Kidney (tissue), 14 donors: Measurements from ENCODE around the gene NDRG2. TPM values are rescaled to one million over a fixed set of nuclear protein-coding genes. Genes with fewer than 3 reads are reported as not detected.
"Not testable (repeated sequence)": the region's sequence is repeated elsewhere in the genome, so short reads cannot be mapped to it uniquely, and the experiment has no call there.

ENCODE experiments used
- DNase-seq, 5 donors: peaks; one replicate each; pipeline ENCODE4 v3.0.0-alpha.2; 2013 to 2020
- FAIRE-seq: peaks from 2 replicates; lab custom pipeline; 2012; peaks lifted over from hg19 to GRCh38; lab: Jason Lieb, UNC
- H3K27ac ChIP-seq, 2 donors: one replicate each; pipeline ENCODE4 v1.7.0; 2013; ENCODE audit warnings: low read depth in 2 of 2, low read length in 2 of 2, inconsistent platforms in 1 of 2
- H3K27me3 ChIP-seq: one replicate; pipeline ENCODE4 v1.7.1; 2013; ENCODE audit warnings: low read length, inconsistent platforms; ENCODE audit not compliant: control insufficient read depth, insufficient read depth
- H3K36me3 ChIP-seq, 3 donors: one replicate each; pipeline versions ENCODE4 v1.7.0 to v1.7.1; 2013; ENCODE audit warnings: low read length in 3 of 3, control low read depth in 1 of 3, inconsistent platforms in 1 of 3; ENCODE audit not compliant: insufficient read depth in 3 of 3, control insufficient read depth in 2 of 3
- H3K4me1 ChIP-seq, 3 donors: one replicate each; pipeline versions ENCODE4 v1.7.0 to v1.7.1; 2013; ENCODE audit warnings: low read length in 3 of 3, inconsistent platforms in 1 of 3, low read depth in 1 of 3; ENCODE audit not compliant: control insufficient read depth in 2 of 3, insufficient read depth in 2 of 3
- H3K4me3 ChIP-seq, 3 donors: one replicate each; pipeline versions ENCODE4 v1.7.0 to v1.8.1; 2013; ENCODE audit warnings: low read length in 3 of 3, control low read depth in 1 of 3, inconsistent platforms in 1 of 3
- H3K9ac ChIP-seq, 3 donors: one replicate each; pipeline versions ENCODE4 v1.7.0 to v1.7.1; 2013; ENCODE audit warnings: low read length in 3 of 3, control low read depth in 1 of 3, inconsistent platforms in 1 of 3
- H3K9me3 ChIP-seq, 3 donors: one replicate each; pipeline versions ENCODE4 v1.7.0 to v1.7.1; 2013; ENCODE audit warnings: low read length in 3 of 3, control low read depth in 1 of 3, inconsistent platforms in 1 of 3; ENCODE audit not compliant: control insufficient read depth in 2 of 3, insufficient read depth in 1 of 3
- intact Hi-C: fragments of 100-400 bp; cut with DNase I; formaldehyde crosslinking; loops from one replicate; pipeline ENCODE4 v1.11.1; 2022
- polyA plus RNA-seq: library from polyadenylated mRNA; stranded (reverse); fragments of 350-450 nt; fragmentation: Illumina TruSeq; extraction: RNeasy Lipid Tissue Mini Kit (QIAGEN cat#74804); gene quantifications from one replicate; pipeline ENCODE4 v1.2.3, GENCODE V29; 2014; ENCODE audit warnings: low read depth, low replicate concordance; ENCODE audit not compliant: insufficient read depth
- total RNA-seq: library from RNA; stranded (reverse); fragmentation: NEBNext Ultra II Directional; extraction: Animal tissue kit (Norgen Biotek cat#: 25700); gene quantifications from one replicate; pipeline ENCODE4 v1.2.1, GENCODE V29; 2021
- TF ChIP-seq, protein P1 (sequence below): IDR thresholded peaks from 3 replicates; pipeline ENCODE4 v1.5.1; 2012; ENCODE audit warnings: mild to moderate bottlenecking, moderate library complexity, borderline replicate concordance; ENCODE audit not compliant: insufficient read depth; ENCODE audit errors: extremely low read depth
- donor health status: control.
- donor health status: control.
- donor health status: control.
- donor health status: control.
- donor health status: control.
- donor health status: DM: yes; HTN: yes; CAD: no.
- donor health status: Normal renal cell carcinoma (clear cell type).

NDRG2 gene
- total and polyA plus RNA-seq, 2 donors from 2014 or later, result 86.2 to 209 TPM

DNA sequence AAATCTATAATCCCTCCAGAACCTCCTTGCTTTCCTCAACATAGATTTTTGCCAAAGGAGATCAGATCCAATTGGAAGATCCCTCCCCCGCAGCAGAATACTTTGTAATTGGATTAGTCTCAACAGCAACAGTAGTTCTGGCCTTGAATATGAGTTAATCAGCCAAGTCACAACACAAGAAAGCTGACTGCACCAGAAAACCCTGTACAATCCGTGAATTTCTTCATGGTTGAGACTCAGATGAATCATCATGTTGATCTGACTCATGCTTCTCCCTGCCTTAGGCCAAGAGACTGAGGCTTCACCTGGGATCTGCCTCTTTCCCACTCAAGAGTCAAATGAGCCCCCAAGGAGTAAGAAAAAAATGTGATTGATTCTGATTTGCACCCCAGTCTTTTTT is 38.0 kb downstream of the NDRG2 start:
- intact Hi-C loops, result no loop called here
- Histone ChIP-seq H3K4me1 (peaks cover 6 to 16% (median 13%) of the 10 kb centered on the region in 3 donors), H3K36me3 (no peaks in the 10 kb centered on the region), H3K9ac (no peak overlapping the region), H3K4me3 (no peak overlapping the region), H3K27me3 (no peaks in the 10 kb centered on the region), H3K9me3 (no peaks in the 10 kb centered on the region), H3K27ac (no peak overlapping the region)
- DNase-seq, result no peak
- FAIRE-seq, result no peak
- TF ChIP-seq, protein P1, sequence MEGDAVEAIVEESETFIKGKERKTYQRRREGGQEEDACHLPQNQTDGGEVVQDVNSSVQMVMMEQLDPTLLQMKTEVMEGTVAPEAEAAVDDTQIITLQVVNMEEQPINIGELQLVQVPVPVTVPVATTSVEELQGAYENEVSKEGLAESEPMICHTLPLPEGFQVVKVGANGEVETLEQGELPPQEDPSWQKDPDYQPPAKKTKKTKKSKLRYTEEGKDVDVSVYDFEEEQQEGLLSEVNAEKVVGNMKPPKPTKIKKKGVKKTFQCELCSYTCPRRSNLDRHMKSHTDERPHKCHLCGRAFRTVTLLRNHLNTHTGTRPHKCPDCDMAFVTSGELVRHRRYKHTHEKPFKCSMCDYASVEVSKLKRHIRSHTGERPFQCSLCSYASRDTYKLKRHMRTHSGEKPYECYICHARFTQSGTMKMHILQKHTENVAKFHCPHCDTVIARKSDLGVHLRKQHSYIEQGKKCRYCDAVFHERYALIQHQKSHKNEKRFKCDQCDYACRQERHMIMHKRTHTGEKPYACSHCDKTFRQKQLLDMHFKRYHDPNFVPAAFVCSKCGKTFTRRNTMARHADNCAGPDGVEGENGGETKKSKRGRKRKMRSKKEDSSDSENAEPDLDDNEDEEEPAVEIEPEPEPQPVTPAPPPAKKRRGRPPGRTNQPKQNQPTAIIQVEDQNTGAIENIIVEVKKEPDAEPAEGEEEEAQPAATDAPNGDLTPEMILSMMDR, result no peak

DNA sequence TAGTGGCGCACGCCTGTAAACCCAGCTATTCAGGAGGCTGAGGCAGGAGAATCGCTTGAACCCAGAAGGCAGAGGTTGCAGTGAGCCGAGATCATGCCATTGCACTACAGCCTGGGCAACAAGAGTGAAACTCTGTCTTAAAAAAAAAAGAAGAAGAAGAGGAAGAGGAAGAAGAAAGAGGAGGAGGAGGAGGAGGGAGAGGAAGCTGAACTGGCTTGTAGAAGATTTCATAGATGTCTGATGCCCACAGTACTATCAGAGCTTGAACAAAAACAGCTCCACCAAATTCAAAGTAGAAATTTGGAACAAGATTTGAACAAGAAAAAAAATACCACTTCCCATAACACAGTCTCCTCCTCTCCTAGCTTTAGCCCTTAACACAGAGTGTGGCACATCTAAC is 39.2 kb downstream of the NDRG2 start:
- H3K9ac ChIP-seq, H3K36me3 ChIP-seq, FAIRE-seq, H3K4me3 ChIP-seq, H3K9me3 ChIP-seq, H3K27ac ChIP-seq, H3K27me3 ChIP-seq, DNase-seq, intact Hi-C loops: not testable (repeated sequence)
- peaks cover 6 to 11% (median 6%) of the 10 kb centered on the region in 3 donors for H3K4me1 ChIP-seq

DNA sequence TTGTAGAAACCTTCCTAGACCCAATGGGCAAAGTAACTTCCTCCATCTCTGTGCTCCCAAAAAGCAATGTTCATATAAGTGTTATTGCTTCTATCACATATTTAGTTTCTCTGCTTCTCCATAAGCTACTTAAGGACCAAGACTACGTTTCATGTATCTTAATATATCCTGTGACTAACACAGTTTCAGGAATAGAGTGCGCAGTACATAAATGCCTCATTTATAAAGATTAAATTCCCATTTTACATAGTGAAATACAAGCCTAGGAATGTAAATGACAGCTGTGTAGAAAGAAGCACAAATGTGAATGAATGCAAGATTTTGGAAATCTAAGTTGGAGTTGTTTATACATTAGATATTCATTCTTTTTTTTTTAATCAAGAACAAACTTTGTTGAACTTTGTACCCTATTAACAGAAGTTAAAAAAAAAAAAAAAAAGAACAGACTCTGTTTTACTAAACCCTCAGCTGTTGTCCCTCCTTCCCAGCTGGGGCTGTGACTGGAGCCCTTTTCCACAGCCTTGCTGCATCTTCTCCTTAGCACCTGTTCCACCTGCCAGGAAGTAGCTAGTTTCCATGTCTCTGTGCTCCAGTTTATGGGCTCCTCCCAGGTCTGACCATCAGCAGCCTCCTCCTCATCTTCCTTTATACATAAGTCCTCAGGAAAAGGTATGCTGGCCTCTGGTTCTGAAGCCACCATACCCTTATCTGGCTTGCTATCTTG is 42.1 kb downstream of the NDRG2 start:
- DNase-seq (no peak), FAIRE-seq (no peak)
- no peaks in the 10 kb centered on the region for H3K27me3 ChIP-seq
- no peaks in the 10 kb centered on the region for H3K9me3 ChIP-seq
- no peak overlapping the region for H3K9ac ChIP-seq
- no peak overlapping the region for H3K27ac ChIP-seq
- TF ChIP-seq, protein P1, result no peak
- peaks cover 0 to 2% (median 0%) of the 10 kb centered on the region in 3 donors for H3K4me1 ChIP-seq
- H3K36me3 ChIP-seq, result no peaks in the 10 kb centered on the region
- intact Hi-C loops, result no loop called here
- no peak overlapping the region for H3K4me3 ChIP-seq

- Histone ChIP-seq H3K36me3 (no peaks in the 10 kb centered on the region), H3K27ac (no peak overlapping the region), H3K4me3 (no peak overlapping the region), H3K9me3 (no peaks in the 10 kb centered on the region), H3K27me3 (no peaks in the 10 kb centered on the region), H3K4me1 (peaks cover 0 to 2% (median 0%) of the 10 kb centered on the region in 3 donors), H3K9ac (no peak overlapping the region)
- TF ChIP-seq, protein P1, result no peak
- FAIRE-seq (no peak), DNase-seq (no peak)
- intact Hi-C loops, result no loop called here
Observed at GRCh38 chr14:20980906-20981305, 44.0 kb downstream of the NDRG2 start.
